Measurements from ENCODE around the gene CPN2. TPM values are rescaled to one million over a fixed set of nuclear protein-coding genes. Genes with fewer than 3 reads are reported as not detected.

The CPN2 gene, protein sequence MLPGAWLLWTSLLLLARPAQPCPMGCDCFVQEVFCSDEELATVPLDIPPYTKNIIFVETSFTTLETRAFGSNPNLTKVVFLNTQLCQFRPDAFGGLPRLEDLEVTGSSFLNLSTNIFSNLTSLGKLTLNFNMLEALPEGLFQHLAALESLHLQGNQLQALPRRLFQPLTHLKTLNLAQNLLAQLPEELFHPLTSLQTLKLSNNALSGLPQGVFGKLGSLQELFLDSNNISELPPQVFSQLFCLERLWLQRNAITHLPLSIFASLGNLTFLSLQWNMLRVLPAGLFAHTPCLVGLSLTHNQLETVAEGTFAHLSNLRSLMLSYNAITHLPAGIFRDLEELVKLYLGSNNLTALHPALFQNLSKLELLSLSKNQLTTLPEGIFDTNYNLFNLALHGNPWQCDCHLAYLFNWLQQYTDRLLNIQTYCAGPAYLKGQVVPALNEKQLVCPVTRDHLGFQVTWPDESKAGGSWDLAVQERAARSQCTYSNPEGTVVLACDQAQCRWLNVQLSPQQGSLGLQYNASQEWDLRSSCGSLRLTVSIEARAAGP
- 0.01 TPM for polyA plus RNA-seq (2013, experiment 1 of 2)
- polyA plus RNA-seq (2013, experiment 2 of 2): 0.01 TPM

DNA sequence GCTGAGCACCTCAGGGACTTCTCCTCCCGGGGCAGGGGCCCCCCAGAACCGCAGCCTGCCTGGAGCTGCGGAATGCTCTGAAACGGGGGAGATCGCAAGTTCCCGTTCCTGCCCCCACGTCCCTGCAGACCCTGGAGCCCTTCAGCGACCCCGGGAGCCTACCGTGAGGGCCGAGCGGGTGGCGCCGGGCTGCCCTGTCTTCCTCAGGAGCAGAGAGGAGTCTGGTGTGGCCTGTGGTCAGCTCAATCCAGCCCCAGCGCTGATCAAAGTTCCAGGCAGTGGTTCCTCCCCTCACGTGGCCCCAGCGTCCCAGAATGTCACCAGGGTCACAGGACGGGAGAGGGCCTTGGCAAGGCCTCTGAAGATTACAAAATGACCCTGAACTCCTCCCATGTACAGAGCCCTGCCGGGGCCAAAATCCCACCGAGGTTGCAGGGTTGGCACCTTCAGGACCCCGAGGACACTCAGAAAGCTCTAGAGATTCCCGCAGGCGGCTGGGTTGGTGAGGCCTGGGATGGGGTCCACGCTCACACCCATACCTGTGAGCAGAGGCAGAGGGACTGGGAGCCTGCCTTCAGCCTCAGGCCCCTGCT is at the start of gene CPN2:
CPN2 (minus strand) TSS at position 249 of the 593 bp plus-strand sequence. CDS start 8,626 bp downstream, outside the sequence.
- Histone ChIP-seq H3K23ac (ENCODE audit: low read length) (no peak within 1 kb of the TSS), H3K56ac (ENCODE audit: low read length) (peak within 1 kb of the TSS; percentile 56), H3K4me2 (ENCODE audit: low read length) (no peak within 1 kb of the TSS), H3K4me3 (ENCODE audit: low read length) (no peak within 1 kb of the TSS), H3K18ac (ENCODE audit: low read length) (no peak within 1 kb of the TSS), H3K79me1 (ENCODE audit: low read length) (no peaks in the 10 kb centered on the region), H4K8ac (ENCODE audit: low read depth, low read length) (no peak within 1 kb of the TSS), H3K4ac (ENCODE audit: low read depth, low read length) (no peak within 1 kb of the TSS), H2BK5ac (ENCODE audit: low read length) (no peak within 1 kb of the TSS), H3K9ac (ENCODE audit: low read length) (no peak within 1 kb of the TSS), H2AK5ac (ENCODE audit: low read length) (peak within 1 kb of the TSS; percentile 22), H3K4me1 (ENCODE audit: control insufficient read depth, low read depth, low read length) (no peaks in the 10 kb centered on the region), H2BK120ac (ENCODE audit: low read depth, low read length) (no peak within 1 kb of the TSS), H3K79me2 (ENCODE audit: control insufficient read depth, insufficient read depth, low read length) (no peaks in the 10 kb centered on the region), H3K36me3 (ENCODE audit: control insufficient read depth, insufficient read depth, low read length) (no peaks in the 10 kb centered on the region), H3K27ac (ENCODE audit: low read depth, low read length) (no peak within 1 kb of the TSS), H4K5ac (ENCODE audit: low read length) (no peak within 1 kb of the TSS), H3K27me3 (ENCODE audit: insufficient read depth, low read length, poor library complexity) (no peaks in the 10 kb centered on the region), H2BK15ac (replicated peaks; ENCODE audit: low read depth) (no peak within 1 kb of the TSS)
- WGBS (ENCODE audit: extremely low coverage, insufficient coverage, low lambda C conversion rate): no CpG with 5 or more reads among the region's 24 CpGs
- no peak for DNase-seq

DNA sequence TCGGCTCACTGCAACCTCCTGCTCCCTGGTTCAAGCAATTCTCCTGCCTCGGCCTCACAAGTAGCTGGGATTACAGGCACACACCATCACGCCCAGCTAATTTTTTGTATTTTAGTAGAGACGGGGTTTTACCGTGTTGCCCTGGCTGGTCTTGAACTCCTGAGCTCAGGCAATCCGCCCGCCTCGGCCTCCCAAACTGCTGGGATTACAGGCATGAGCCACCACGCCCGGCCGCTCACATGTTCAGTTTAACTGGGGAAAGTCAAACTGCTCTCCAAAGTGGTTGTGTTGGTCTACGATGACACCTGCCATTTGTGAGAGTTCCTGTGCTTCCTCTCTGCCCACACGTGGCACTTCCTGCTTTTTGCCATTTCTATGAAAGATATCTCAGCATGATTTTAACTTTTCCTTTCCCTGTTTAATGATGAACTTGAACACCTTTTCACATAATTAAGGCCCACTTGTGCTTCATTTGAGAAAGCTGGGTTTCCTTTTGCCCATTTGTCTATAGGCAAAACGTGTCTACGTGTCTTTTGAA is 48.8 kb upstream of the CPN2 start:
- H2BK5ac ChIP-seq (ENCODE audit: low read length): no peak overlapping the region
- no peak overlapping the region for H2AK5ac ChIP-seq (ENCODE audit: low read length)
- H3K56ac ChIP-seq (ENCODE audit: low read length): no peak overlapping the region
- H3K4me2 ChIP-seq (ENCODE audit: low read length): no peak overlapping the region
- H3K18ac ChIP-seq (ENCODE audit: low read length): no peak overlapping the region
- no CpG with 5 or more reads among the region's 15 CpGs for WGBS (ENCODE audit: extremely low coverage, insufficient coverage, low lambda C conversion rate)
- H3K36me3 ChIP-seq (ENCODE audit: control insufficient read depth, insufficient read depth, low read length): no peaks in the 10 kb centered on the region
- no peak overlapping the region for H3K4me3 ChIP-seq (ENCODE audit: low read length)
- no peak overlapping the region for H2BK120ac ChIP-seq (ENCODE audit: low read depth, low read length)
- H3K27me3 ChIP-seq (ENCODE audit: insufficient read depth, low read length, poor library complexity): peaks cover 7% of the 10 kb centered on the region
- H3K4ac ChIP-seq (ENCODE audit: low read depth, low read length): no peak overlapping the region
- no peak overlapping the region for H3K23ac ChIP-seq (ENCODE audit: low read length)
- H4K8ac ChIP-seq (ENCODE audit: low read depth, low read length): no peak overlapping the region
- DNase-seq: no peak
- no peaks in the 10 kb centered on the region for H3K79me1 ChIP-seq (ENCODE audit: low read length)
- peaks cover 2% of the 10 kb centered on the region for H3K4me1 ChIP-seq (ENCODE audit: control insufficient read depth, low read depth, low read length)
- H3K27ac ChIP-seq (ENCODE audit: low read depth, low read length): no peak overlapping the region
- no peak overlapping the region for H2BK15ac ChIP-seq (replicated peaks; ENCODE audit: low read depth)
- H3K79me2 ChIP-seq (ENCODE audit: control insufficient read depth, insufficient read depth, low read length): no peaks in the 10 kb centered on the region
- H4K5ac ChIP-seq (ENCODE audit: low read length): no peak overlapping the region
- H3K9ac ChIP-seq (ENCODE audit: low read length): no peak overlapping the region

DNA sequence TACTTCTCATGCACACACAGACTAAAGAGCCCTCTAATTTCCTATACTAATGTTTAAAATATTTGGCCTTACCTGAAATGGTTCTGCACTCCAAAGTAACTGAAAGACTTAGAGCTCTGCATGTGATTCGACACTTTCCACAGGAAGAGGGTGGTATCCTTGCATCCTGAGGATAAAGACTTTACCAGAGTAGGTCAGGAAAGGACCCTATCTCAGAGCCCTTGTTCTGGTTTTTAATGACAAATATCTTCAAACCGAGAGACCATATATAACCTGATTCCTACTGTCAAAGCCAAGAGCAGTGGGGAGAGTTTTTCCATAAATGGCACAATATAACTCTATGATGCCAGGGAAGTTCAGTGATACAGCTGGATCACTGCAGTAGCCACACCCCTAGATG is 48.0 kb upstream of the CPN2 start, which contains the start of gene GP5:
GP5 (minus strand) TSS at position 101 of the 400 bp plus-strand sequence. CDS start 984 bp downstream, outside the sequence.
- Histone ChIP-seq H3K4me1 (ENCODE audit: control insufficient read depth, low read depth, low read length) (peaks cover 2% of the 10 kb centered on the region), H3K9ac (ENCODE audit: low read length) (no peak within 1 kb of the TSS), H2BK120ac (ENCODE audit: low read depth, low read length) (no peak within 1 kb of the TSS), H2AK5ac (ENCODE audit: low read length) (no peak within 1 kb of the TSS), H3K36me3 (ENCODE audit: control insufficient read depth, insufficient read depth, low read length) (no peaks in the 10 kb centered on the region), H3K27me3 (ENCODE audit: insufficient read depth, low read length, poor library complexity) (peaks cover 7% of the 10 kb centered on the region), H2BK15ac (replicated peaks; ENCODE audit: low read depth) (no peak within 1 kb of the TSS), H3K4ac (ENCODE audit: low read depth, low read length) (no peak within 1 kb of the TSS), H3K56ac (ENCODE audit: low read length) (peak within 1 kb of the TSS; percentile 31), H3K23ac (ENCODE audit: low read length) (no peak within 1 kb of the TSS), H4K8ac (ENCODE audit: low read depth, low read length) (no peak within 1 kb of the TSS), H3K27ac (ENCODE audit: low read depth, low read length) (no peak within 1 kb of the TSS), H4K5ac (ENCODE audit: low read length) (no peak within 1 kb of the TSS), H3K79me2 (ENCODE audit: control insufficient read depth, insufficient read depth, low read length) (no peaks in the 10 kb centered on the region), H3K4me2 (ENCODE audit: low read length) (no peak within 1 kb of the TSS), H3K18ac (ENCODE audit: low read length) (no peak within 1 kb of the TSS), H3K79me1 (ENCODE audit: low read length) (no peaks in the 10 kb centered on the region), H3K4me3 (ENCODE audit: low read length) (no peak within 1 kb of the TSS), H2BK5ac (ENCODE audit: low read length) (no peak within 1 kb of the TSS)
- DNase-seq: no peak
- no CpG with 5 or more reads among the region's 2 CpGs for WGBS (ENCODE audit: extremely low coverage, insufficient coverage, low lambda C conversion rate)

DNA sequence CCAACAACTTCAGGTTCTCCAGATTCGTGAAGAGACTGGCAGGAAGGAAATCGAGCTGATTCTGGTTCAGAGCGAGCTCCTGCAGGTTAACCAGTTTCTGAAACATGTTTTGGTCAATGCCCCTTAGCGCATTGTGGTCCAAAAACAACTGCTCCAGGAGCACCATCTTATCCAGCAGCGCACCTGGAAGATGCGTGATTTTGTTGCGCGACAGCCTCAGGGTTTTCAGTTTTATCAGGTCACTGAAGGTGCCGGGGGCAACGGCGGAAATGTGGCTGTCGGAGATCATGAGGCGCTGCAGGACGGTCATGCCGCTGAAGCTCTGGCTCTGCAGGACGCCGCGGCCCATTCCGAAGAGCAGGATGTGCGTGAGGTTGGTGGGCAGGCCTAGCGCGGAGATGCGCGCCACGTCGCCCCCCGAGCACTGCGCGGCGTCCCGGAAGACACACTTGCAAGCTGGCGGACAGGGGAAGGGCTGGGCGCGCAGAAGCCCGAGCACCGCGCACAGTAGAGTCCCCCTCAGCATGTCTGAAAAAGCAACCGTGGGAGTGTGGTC is 46.7 kb upstream of the CPN2 start:
- Histone ChIP-seq H3K27ac (ENCODE audit: low read depth, low read length) (no peak overlapping the region), H3K23ac (ENCODE audit: low read length) (no peak overlapping the region), H3K18ac (ENCODE audit: low read length) (no peak overlapping the region), H3K27me3 (ENCODE audit: insufficient read depth, low read length, poor library complexity) (peaks cover 7% of the 10 kb centered on the region), H3K4ac (ENCODE audit: low read depth, low read length) (no peak overlapping the region), H3K4me3 (ENCODE audit: low read length) (no peak overlapping the region), H3K4me2 (ENCODE audit: low read length) (peak overlapping the region; percentile 37), H4K5ac (ENCODE audit: low read length) (no peak overlapping the region), H3K79me2 (ENCODE audit: control insufficient read depth, insufficient read depth, low read length) (no peaks in the 10 kb centered on the region), H3K9ac (ENCODE audit: low read length) (no peak overlapping the region), H3K79me1 (ENCODE audit: low read length) (no peaks in the 10 kb centered on the region), H3K36me3 (ENCODE audit: control insufficient read depth, insufficient read depth, low read length) (no peaks in the 10 kb centered on the region), H4K8ac (ENCODE audit: low read depth, low read length) (no peak overlapping the region), H3K4me1 (ENCODE audit: control insufficient read depth, low read depth, low read length) (peaks cover 2% of the 10 kb centered on the region), H3K56ac (ENCODE audit: low read length) (peak overlapping the region; percentile 31), H2BK120ac (ENCODE audit: low read depth, low read length) (no peak overlapping the region), H2BK15ac (replicated peaks; ENCODE audit: low read depth) (no peak overlapping the region), H2AK5ac (ENCODE audit: low read length) (no peak overlapping the region), H2BK5ac (ENCODE audit: low read length) (no peak overlapping the region)
- no peak for DNase-seq
- no CpG with 5 or more reads among the region's 38 CpGs for WGBS (ENCODE audit: extremely low coverage, insufficient coverage, low lambda C conversion rate)

DNA sequence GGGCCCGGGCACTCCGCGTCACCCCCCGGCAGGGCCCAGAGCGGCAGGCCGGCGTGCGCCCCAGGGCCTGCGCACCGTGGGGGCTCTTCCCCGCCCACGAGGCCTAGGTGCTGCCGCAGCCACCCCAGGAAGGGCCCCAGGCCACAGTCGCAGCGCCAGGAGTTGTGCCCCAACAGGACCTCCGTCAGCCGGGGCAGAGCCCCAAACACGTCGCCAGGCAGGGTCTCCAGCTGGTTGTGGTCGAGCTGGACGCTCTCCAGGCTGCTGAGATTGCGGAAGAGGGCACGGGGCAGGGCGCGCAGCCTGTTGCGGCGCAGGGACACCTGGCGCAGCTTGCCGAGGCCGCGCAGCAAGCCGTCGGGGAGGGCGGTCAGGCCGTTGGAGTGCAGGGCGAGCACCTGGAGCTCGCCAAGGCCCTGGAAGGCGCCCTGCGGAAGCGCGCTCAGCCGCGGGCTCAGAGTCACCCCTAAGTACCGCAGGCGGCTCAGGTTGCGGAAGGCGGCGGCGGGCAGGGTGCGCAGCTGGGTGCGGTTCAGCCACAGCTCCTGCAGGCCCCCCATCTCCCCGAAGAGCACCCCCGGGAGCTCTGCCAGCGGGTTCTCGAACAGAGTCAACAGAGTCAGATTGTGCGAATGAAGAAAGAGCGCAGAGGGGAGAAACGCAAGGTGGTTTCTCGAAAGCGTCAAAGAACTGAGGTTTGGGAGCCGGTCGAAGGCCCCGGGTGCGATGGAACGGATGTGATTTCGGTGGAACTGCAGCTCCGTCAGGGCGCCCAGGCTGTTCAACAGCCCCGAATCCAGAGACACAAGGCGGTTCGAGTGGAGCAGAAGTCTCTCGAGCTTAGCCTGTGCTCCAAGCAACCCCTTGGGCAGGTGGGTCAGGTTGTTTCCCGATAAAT is 46.0 kb upstream of the CPN2 start:
- no peak overlapping the region for H3K18ac ChIP-seq (ENCODE audit: low read length)
- H2AK5ac ChIP-seq (ENCODE audit: low read length): no peak overlapping the region
- peak overlapping the region; percentile 37 for H3K4me2 ChIP-seq (ENCODE audit: low read length)
- H3K27ac ChIP-seq (ENCODE audit: low read depth, low read length): no peak overlapping the region
- H3K36me3 ChIP-seq (ENCODE audit: control insufficient read depth, insufficient read depth, low read length): no peaks in the 10 kb centered on the region
- no peak overlapping the region for H3K4ac ChIP-seq (ENCODE audit: low read depth, low read length)
- H3K23ac ChIP-seq (ENCODE audit: low read length): no peak overlapping the region
- H3K4me3 ChIP-seq (ENCODE audit: low read length): peak overlapping the region; percentile 15
- peak overlapping the region; percentile 70 for H3K56ac ChIP-seq (ENCODE audit: low read length)
- no peak overlapping the region for H4K8ac ChIP-seq (ENCODE audit: low read depth, low read length)
- no peaks in the 10 kb centered on the region for H3K79me1 ChIP-seq (ENCODE audit: low read length)
- no peaks in the 10 kb centered on the region for H3K79me2 ChIP-seq (ENCODE audit: control insufficient read depth, insufficient read depth, low read length)
- no peak overlapping the region for H2BK120ac ChIP-seq (ENCODE audit: low read depth, low read length)
- DNase-seq: no peak
- no CpG with 5 or more reads among the region's 73 CpGs for WGBS (ENCODE audit: extremely low coverage, insufficient coverage, low lambda C conversion rate)
- H4K5ac ChIP-seq (ENCODE audit: low read length): no peak overlapping the region
- no peak overlapping the region for H2BK15ac ChIP-seq (replicated peaks; ENCODE audit: low read depth)
- H3K9ac ChIP-seq (ENCODE audit: low read length): peak overlapping the region; percentile 49
- no peak overlapping the region for H2BK5ac ChIP-seq (ENCODE audit: low read length)
- peaks cover 2% of the 10 kb centered on the region for H3K4me1 ChIP-seq (ENCODE audit: control insufficient read depth, low read depth, low read length)
- H3K27me3 ChIP-seq (ENCODE audit: insufficient read depth, low read length, poor library complexity): peaks cover 7% of the 10 kb centered on the region
